ENCODE results near the gene NPRL2.

Gene NPRL2

DNA sequence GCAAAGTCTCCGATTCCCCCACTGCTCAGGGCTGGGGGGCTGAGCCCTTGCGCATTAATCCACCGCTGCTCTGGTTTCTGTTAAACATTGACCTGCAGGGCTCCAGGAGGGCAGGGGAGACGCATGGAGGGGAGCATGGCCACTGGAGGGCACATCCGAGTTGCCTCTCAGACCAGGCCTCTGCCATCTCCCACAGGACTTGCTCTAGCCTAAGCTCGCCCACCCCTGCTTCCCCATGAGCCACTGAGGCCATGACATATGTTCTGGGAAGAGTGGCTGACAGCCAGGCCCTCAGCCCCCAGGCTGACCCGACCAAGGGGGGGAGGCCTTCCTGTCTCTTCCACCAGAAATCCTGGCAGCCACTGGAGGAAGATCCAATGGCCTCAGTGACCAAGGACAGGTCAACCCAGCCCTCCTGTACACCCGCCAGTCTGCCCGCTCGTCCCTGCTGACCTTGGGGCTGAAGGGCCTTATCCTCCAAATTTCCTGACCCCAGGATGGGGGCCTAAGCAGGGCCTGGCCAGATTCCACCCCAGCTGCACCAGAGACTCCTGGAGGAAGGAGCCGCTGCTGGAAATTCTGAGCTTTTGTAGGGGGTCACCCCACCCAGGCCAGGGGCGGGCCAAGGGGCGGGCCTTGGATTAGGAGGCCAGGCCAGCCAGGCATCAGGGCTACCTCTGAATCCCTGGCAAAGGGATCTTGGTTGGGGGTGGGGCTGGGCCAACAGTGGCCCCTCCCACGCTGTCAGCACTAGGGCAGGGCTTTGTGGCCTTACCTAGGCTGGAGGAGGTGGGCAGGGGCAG is 47.4 kb downstream of the NPRL2 start, which contains the start of gene HYAL1:
HYAL1 (minus strand) TSS at position 562 of the 803 bp plus-strand sequence. CDS start 618 bp downstream, outside the sequence.
- DNase-seq, result no peak

DNA sequence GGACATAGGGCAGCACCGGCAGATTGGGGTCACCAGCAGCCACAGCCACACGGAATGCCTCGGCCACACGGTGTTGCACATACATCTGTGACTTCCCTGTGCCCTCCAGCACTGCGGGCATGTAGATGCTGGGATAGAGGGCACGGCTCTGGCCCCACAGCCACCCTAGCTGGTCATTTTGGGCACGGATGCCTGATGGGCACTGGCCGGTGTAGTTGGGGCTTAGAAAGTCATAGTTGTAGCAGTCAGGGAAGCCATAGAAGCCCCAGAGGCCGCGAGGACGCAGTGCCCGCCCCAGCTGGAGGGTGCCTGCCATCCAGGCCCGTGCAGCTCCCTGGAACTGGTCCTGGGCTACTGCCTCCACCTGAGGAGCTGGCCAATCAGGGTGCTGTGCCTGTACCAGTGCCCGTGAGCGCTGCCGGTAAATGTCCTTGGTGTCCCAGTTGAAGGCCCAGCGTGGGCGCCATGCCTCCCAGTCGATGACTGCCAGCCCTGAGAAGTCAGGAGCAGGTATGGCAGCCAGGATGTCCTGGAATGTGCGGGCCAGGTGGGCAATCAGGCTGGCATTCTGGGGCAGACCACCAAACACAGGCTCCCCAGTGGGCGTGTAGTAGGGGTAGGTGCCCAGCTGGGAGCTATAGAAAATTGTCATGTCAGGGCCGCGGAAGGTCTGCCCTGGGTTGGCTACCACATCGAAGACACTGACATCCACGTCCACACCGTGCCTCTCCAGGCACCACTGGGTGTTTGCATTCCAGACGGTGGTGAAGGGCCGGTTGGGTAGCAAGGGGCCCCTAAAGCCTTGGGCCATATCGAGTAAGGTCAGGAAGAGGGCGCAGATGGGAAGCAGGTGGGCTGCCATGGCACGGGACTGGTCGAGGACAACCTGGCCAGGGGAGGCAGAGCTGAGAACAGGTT is 48.2 kb downstream of the NPRL2 start:
- DNase-seq, result no peak

DNA sequence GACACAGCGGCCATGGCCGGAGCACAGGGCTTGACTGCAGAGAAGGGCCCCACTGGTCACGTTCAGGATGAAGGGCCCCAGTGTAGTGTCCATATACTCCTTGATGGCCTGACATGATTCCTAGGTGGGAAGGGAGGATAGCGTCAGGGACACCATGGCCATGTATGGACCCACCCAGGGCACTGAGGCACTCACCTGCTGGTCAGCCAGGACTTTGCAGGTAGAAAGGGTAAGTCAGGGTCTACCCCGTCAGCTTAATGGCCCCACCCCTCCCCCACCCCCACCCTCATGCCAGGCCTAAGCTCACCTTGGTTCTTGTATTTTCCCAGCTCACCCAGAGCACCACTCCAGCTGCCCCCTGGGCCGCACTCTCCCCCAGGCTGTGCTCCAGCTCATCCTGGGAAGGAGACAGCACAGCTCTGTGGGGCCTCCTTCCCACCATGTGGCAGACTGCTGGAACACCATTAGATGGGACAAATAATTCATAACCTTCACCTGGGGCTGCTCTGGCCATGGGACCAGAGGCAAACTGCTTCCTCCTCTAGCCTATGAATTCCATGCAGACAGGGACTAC is 49.8 kb downstream of the NPRL2 start:
- DNase-seq, result no peak

DNA sequence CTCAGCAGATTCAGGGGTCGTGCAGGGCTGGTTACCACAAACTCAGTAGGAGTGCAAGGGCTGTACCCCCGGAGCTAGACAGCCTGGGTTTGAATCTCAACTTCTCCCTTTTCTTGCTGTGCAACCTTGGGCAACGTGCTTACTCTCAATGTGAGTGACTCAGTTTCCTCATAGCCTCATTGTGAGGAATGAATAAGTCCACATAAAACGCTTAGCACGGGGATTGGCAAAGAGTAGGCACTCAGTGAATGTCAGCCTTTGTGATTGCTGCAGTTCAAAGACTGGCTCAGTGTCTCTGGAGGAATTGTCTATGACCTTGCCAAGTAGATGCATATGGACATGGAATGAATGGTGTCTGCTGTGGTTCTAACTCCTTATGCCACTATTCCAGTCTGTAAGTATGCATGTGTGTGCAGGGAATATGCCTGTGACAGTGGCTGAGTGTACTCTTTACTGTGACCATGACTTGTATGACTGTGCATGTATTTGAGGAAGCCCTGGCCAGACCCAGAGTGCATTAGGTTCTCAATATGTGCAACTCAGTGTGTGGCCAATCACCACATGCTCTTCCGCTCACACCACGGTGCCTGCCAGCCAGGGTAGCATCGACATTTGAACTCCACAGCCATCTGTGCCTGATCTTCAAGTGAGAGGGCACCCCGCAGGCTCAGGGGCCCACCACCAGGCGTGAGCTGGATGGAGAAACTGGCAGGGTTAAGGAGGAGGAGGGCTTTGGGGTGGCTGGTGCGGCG is 50.5 kb downstream of the NPRL2 start:
- peak; percentile 78 for DNase-seq

DNA sequence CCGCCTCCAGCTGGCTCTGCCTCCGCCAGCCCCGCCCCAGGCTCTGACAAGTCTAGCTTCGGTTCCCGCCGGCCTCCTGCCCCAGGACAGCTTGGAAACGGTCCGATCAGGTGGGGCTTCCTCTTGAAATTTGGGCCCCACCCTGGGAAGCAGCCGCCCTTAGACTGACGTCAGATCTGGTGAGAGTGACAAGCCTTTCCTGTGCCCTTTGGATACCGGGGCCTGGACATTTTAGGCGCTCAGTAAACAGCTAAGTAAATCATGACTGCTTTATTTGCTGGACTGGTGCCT is 51.0 kb downstream of the NPRL2 start:
- DNase-seq, result no peak

DNA sequence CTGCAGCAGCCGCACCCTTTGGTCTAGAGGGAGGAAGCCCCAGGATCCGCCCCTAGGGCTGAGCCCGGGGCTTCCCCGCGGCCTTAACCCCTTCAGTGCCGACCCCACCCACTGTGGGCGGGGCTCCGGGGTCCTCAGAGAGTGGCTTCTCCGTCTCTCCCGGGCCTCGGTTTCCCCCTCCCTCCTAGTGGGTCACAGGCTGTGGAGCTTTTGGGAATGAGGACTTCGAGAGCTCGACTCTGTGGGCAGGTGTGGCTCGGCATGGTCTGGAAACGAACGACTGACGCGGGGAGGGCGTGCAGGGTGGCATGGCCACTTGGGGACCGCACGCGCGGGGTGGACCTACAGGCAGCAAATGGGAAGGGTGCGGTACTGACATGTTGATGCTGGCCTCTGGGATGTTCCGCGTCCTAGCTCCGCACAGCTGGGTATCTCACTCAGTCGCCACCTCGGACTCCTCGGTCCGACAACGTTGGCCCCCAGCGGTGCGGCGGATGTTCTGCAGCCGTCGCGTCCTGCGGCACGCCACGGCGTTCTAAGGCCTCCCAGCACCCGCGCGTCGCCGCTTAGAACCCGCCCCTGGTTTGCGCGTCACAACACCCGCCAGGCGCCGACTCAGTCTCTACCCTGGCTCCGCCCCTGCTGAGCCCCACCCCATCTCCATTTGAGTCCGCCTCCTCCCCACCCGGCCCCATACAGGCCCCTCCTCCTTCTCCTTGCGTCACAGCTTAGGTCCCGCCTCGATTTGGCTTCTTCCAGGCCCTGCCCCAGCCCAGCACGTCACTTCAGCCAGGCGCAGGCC is 51.5 kb downstream of the NPRL2 start, which contains the start of the genes HYAL3 and NAA80:
HYAL3 (minus strand) TSS at position 570 of the 802 bp plus-strand sequence. CDS start 3,803 bp downstream, outside the sequence.
NAA80 (minus strand) TSS at position 570 of the 802 bp plus-strand sequence. CDS start 1,942 bp downstream, outside the sequence.
- peak; percentile 100 for DNase-seq

DNA sequence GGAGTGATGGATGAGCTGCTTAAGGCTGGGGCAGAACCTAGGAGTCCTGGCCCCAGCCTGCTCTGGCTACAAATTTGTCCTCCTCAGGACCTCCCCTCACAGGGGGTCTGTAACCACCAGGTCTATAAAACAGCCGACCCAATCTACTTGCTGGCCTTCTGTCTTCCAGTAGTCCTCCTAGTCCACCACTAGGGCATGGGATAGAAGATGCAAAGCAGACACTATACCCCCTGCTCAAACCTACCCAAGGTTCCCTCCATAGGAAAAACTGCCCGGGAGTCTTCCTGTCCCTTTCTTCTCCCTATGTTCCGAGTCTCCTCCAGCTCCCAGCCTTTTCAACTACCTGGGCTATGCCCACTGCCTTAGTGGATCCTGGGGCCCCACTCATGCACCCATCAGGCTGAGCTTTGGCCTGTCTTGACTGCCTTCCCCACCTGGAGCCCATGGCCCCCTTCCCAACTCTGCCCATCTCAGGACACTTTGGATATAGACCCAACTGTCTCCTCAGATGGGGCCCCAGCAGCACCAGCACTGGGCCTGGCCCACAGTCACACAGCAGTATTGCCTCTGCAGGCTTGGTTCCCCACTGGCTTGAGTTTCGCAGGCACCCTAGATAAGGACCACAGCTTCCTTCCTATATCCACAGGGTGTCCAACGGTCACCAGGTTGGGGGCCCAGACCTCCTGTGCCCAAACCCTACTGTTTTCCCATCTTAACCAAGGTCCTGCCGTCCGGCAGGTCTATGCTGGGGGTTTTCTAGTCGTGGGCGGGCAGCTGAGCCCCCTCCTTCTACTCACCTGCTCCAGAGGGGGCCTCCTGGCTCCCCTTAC is 52.5 kb downstream of the NPRL2 start:
- no peak for DNase-seq

DNA sequence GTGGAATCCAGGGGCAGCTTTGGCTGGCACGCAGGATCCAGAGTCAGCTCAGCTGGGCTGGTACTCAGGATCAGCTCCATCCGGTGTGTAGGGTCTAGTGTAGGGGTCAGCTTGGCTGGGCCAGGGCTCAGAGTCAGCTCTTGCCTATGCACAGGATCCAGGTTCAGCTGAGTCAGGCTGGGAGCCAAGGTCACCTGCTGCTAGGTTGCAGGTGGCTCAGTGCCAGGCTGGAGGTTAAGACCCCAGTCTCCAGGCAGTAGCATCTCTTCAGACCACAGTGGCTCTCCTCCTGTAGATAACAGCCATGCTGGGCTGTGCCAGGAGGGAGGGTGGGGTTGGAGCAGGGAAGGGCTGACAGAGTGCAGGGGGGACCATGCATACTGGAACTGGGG is 53.2 kb downstream of the NPRL2 start:
- no peak for DNase-seq
